ENCODE measurements around the gene GALNT14.

DNA sequence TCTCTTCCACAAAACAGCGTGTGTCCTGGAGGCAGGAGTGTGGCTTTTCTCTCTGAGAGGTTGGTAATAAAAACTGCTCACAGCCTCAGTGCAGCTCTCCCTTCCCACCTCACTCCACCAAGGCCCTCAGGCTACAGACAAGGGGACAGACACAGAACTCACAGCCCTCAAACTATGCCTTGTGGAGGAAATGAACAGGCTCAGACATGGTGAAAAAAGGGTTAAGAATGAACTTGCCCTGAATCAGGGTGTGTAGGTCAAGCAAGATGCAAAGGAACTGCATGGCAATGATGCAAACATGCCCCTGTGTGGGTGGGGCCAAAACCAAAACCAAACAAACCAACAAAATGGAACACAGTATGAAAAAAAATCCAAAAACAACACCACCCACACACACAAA is 125.8 kb downstream of the GALNT14 start:
- TF ChIP-seq, protein P1, sequence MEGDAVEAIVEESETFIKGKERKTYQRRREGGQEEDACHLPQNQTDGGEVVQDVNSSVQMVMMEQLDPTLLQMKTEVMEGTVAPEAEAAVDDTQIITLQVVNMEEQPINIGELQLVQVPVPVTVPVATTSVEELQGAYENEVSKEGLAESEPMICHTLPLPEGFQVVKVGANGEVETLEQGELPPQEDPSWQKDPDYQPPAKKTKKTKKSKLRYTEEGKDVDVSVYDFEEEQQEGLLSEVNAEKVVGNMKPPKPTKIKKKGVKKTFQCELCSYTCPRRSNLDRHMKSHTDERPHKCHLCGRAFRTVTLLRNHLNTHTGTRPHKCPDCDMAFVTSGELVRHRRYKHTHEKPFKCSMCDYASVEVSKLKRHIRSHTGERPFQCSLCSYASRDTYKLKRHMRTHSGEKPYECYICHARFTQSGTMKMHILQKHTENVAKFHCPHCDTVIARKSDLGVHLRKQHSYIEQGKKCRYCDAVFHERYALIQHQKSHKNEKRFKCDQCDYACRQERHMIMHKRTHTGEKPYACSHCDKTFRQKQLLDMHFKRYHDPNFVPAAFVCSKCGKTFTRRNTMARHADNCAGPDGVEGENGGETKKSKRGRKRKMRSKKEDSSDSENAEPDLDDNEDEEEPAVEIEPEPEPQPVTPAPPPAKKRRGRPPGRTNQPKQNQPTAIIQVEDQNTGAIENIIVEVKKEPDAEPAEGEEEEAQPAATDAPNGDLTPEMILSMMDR (conservative IDR thresholded peaks at IDR 0.05 in 1 of 2, IDR thresholded peaks at IDR 0.05 in 1 of 2; ENCODE audit: low read depth in 1 of 2, low read length in 2 of 2) = no peak
- no peak for TF ChIP-seq EZH2 (IDR thresholded peaks at IDR 0.05; ENCODE audit: low read length, missing control alignments)

Measured in fibroblast of lung (primary cell).